ENCODE measurements around the gene PARP11.

PARP11 gene

GRCh38 chr12:3809357-3810015 is 63.7 kb downstream of the PARP11 start:
- Histone ChIP-seq H3K4me1 (ENCODE audit: control insufficient read depth, insufficient read depth, low read length) (no peaks in the 10 kb centered on the region), H3K27me3 (ENCODE audit: control insufficient read depth, insufficient read depth, low read length) (no peaks in the 10 kb centered on the region), H3K9ac (ENCODE audit: low read length) (no peak overlapping the region), H3K36me3 (ENCODE audit: control insufficient read depth, insufficient read depth, low read length) (no peaks in the 10 kb centered on the region), H3K27ac (ENCODE audit: low read depth, low read length) (no peak overlapping the region), H3K4me3 (ENCODE audit: low read length) (no peak overlapping the region)

- Histone ChIP-seq H3K9ac (ENCODE audit: low read length) (no peak overlapping the region), H3K36me3 (ENCODE audit: control insufficient read depth, insufficient read depth, low read length) (no peaks in the 10 kb centered on the region), H3K4me1 (ENCODE audit: control insufficient read depth, insufficient read depth, low read length) (no peaks in the 10 kb centered on the region), H3K27me3 (ENCODE audit: control insufficient read depth, insufficient read depth, low read length) (no peaks in the 10 kb centered on the region), H3K4me3 (ENCODE audit: low read length) (no peak overlapping the region), H3K27ac (ENCODE audit: low read depth, low read length) (no peak overlapping the region)
These were observed 68.1 kb downstream of the PARP11 start for GRCh38 chr12:3805077-3805476.

GRCh38 chr12:3803865-3804472 is 69.2 kb downstream of the PARP11 start:
- no peak overlapping the region for H3K4me3 ChIP-seq (ENCODE audit: low read length)
- no peak overlapping the region for H3K9ac ChIP-seq (ENCODE audit: low read length)
- no peaks in the 10 kb centered on the region for H3K36me3 ChIP-seq (ENCODE audit: control insufficient read depth, insufficient read depth, low read length)
- H3K27ac ChIP-seq (ENCODE audit: low read depth, low read length), result no peak overlapping the region
- H3K4me1 ChIP-seq (ENCODE audit: control insufficient read depth, insufficient read depth, low read length), result no peaks in the 10 kb centered on the region
- no peaks in the 10 kb centered on the region for H3K27me3 ChIP-seq (ENCODE audit: control insufficient read depth, insufficient read depth, low read length)

DNA sequence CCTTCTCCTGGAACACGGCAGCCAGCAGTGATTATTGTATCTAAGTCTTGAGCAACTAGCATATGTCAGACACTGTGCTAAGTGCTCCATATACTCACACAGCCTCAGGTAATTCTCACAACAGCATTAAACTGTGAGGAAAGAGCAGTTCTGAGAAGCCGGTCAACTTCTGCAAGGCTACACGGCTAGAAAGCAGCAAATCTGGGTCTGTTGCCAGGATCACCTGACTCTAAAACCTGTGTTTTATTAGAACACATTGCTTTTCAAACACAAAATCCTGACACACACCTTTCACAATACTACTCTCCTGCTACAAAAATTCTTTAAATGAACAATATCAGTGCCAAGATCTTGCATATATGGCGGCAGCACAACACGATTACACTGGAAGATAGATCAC is 70.5 kb downstream of the PARP11 start:
- Histone ChIP-seq H3K36me3 (ENCODE audit: control insufficient read depth, insufficient read depth, low read length) (no peaks in the 10 kb centered on the region), H3K27ac (ENCODE audit: low read depth, low read length) (no peak overlapping the region), H3K9ac (ENCODE audit: low read length) (no peak overlapping the region), H3K4me3 (ENCODE audit: low read length) (no peak overlapping the region), H3K4me1 (ENCODE audit: control insufficient read depth, insufficient read depth, low read length) (no peaks in the 10 kb centered on the region), H3K27me3 (ENCODE audit: control insufficient read depth, insufficient read depth, low read length) (no peaks in the 10 kb centered on the region)

- Histone ChIP-seq H3K36me3 (ENCODE audit: control insufficient read depth, insufficient read depth, low read length) (no peaks in the 10 kb centered on the region), H3K4me1 (ENCODE audit: control insufficient read depth, insufficient read depth, low read length) (no peaks in the 10 kb centered on the region), H3K27me3 (ENCODE audit: control insufficient read depth, insufficient read depth, low read length) (no peaks in the 10 kb centered on the region), H3K4me3 (ENCODE audit: low read length) (no peak overlapping the region), H3K9ac (ENCODE audit: low read length) (no peak overlapping the region), H3K27ac (ENCODE audit: low read depth, low read length) (no peak overlapping the region)
These were observed 75.6 kb downstream of the PARP11 start for GRCh38 chr12:3797531-3798048.

GRCh38 chr12:3795492-3796133 is 77.6 kb downstream of the PARP11 start:
- H3K4me1 ChIP-seq (ENCODE audit: control insufficient read depth, insufficient read depth, low read length), result no peaks in the 10 kb centered on the region
- H3K9ac ChIP-seq (ENCODE audit: low read length), result no peak overlapping the region
- no peaks in the 10 kb centered on the region for H3K36me3 ChIP-seq (ENCODE audit: control insufficient read depth, insufficient read depth, low read length)
- H3K4me3 ChIP-seq (ENCODE audit: low read length), result no peak overlapping the region
- H3K27ac ChIP-seq (ENCODE audit: low read depth, low read length), result no peak overlapping the region
- H3K27me3 ChIP-seq (ENCODE audit: control insufficient read depth, insufficient read depth, low read length), result no peaks in the 10 kb centered on the region

- Histone ChIP-seq H3K4me1 (ENCODE audit: control insufficient read depth, insufficient read depth, low read length) (no peaks in the 10 kb centered on the region), H3K36me3 (ENCODE audit: control insufficient read depth, insufficient read depth, low read length) (no peaks in the 10 kb centered on the region), H3K27ac (ENCODE audit: low read depth, low read length) (no peak overlapping the region), H3K9ac (ENCODE audit: low read length) (no peak overlapping the region), H3K27me3 (ENCODE audit: control insufficient read depth, insufficient read depth, low read length) (no peaks in the 10 kb centered on the region), H3K4me3 (ENCODE audit: low read length) (no peak overlapping the region)
These were observed 78.1 kb downstream of the PARP11 start for GRCh38 chr12:3795066-3795465.

GRCh38 chr12:3792623-3793288 is 80.4 kb downstream of the PARP11 start:
- no peak overlapping the region for H3K27ac ChIP-seq (ENCODE audit: low read depth, low read length)
- no peaks in the 10 kb centered on the region for H3K27me3 ChIP-seq (ENCODE audit: control insufficient read depth, insufficient read depth, low read length)

GRCh38 chr12:3791256-3791874 is 81.8 kb downstream of the PARP11 start:
- Histone ChIP-seq H3K4me3 (ENCODE audit: low read length) (no peak overlapping the region), H3K36me3 (ENCODE audit: control insufficient read depth, insufficient read depth, low read length) (no peaks in the 10 kb centered on the region), H3K9ac (ENCODE audit: low read length) (no peak overlapping the region), H3K27me3 (ENCODE audit: control insufficient read depth, insufficient read depth, low read length) (no peaks in the 10 kb centered on the region), H3K27ac (ENCODE audit: low read depth, low read length) (no peak overlapping the region), H3K4me1 (ENCODE audit: control insufficient read depth, insufficient read depth, low read length) (no peaks in the 10 kb centered on the region)

More at GRCh38 chr12:3792623-3793288, 80.4 kb downstream of the PARP11 start:
- Histone ChIP-seq H3K4me3 (ENCODE audit: low read length) (no peak overlapping the region), H3K9ac (ENCODE audit: low read length) (no peak overlapping the region), H3K36me3 (ENCODE audit: control insufficient read depth, insufficient read depth, low read length) (no peaks in the 10 kb centered on the region), H3K4me1 (ENCODE audit: control insufficient read depth, insufficient read depth, low read length) (no peaks in the 10 kb centered on the region)

DNA sequence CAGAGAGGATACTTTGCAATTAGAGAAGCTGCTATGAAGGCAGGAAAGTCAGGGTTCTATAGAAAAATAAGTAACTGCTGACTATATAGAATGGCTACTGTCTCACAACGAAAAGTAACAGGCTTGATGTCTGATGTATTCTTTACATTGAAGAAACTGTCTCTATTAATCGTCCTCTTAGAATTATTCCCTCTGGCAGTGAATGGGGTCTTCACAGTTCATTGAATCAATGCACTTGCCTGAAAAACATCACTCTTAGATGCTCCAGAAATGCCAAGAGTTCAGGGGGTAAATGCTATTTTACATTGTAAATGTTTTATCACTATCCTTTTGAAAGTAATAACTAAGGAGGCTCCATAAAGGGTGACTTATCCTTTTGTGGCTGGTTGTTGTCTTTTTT is 82.6 kb downstream of the PARP11 start:
- H3K9ac ChIP-seq (ENCODE audit: low read length), result no peak overlapping the region
- H3K27me3 ChIP-seq (ENCODE audit: control insufficient read depth, insufficient read depth, low read length), result no peaks in the 10 kb centered on the region
- no peaks in the 10 kb centered on the region for H3K36me3 ChIP-seq (ENCODE audit: control insufficient read depth, insufficient read depth, low read length)
- H3K27ac ChIP-seq (ENCODE audit: low read depth, low read length), result no peak overlapping the region
- H3K4me3 ChIP-seq (ENCODE audit: low read length), result no peak overlapping the region
- no peaks in the 10 kb centered on the region for H3K4me1 ChIP-seq (ENCODE audit: control insufficient read depth, insufficient read depth, low read length)

- H3K36me3 ChIP-seq (ENCODE audit: control insufficient read depth, insufficient read depth, low read length), result no peaks in the 10 kb centered on the region
- H3K4me1 ChIP-seq (ENCODE audit: control insufficient read depth, insufficient read depth, low read length), result no peaks in the 10 kb centered on the region
- H3K27ac ChIP-seq (ENCODE audit: low read depth, low read length), result no peak overlapping the region
- no peak overlapping the region for H3K9ac ChIP-seq (ENCODE audit: low read length)
- H3K27me3 ChIP-seq (ENCODE audit: control insufficient read depth, insufficient read depth, low read length), result no peaks in the 10 kb centered on the region
- no peak overlapping the region for H3K4me3 ChIP-seq (ENCODE audit: low read length)
These were observed 83.4 kb downstream of the PARP11 start for GRCh38 chr12:3789838-3790237.

DNA sequence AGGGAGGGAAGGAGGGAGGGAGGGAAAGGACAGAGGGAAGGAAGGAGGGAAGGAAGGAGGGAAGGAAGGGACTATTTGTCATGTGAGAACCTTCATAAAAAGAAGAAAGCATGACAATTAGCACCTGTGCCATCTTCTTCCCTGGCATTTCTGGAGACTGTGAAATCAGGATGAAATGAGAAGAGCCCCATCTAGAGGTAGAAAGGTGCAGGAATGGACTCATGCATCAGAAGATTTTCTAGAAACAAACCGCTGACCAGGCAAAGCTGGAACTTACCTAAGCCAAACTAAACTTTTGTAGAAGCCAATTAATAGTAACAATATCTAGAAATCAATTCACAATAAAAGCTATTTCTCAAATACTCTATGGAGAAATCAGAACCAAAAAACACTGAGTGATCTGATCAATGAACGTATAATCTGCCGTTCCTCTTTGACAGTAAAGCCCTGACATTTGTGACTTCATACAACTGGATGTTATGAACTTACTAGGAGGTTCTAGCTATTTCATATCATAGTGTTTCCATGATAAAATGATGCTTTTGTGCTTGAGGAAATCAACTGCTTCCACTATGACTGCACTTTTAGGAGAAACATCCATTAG is 95.9 kb downstream of the PARP11 start:
- Histone ChIP-seq H3K4me3 (ENCODE audit: low read length) (no peak overlapping the region), H3K4me1 (ENCODE audit: control insufficient read depth, insufficient read depth, low read length) (no peaks in the 10 kb centered on the region), H3K9ac (ENCODE audit: low read length) (no peak overlapping the region), H3K27ac (ENCODE audit: low read depth, low read length) (no peak overlapping the region), H3K36me3 (ENCODE audit: control insufficient read depth, insufficient read depth, low read length) (no peaks in the 10 kb centered on the region), H3K27me3 (ENCODE audit: control insufficient read depth, insufficient read depth, low read length) (no peaks in the 10 kb centered on the region)
